ENCODE measurements around the gene COX6B2.
A peak's percentile ranks its signal among the peaks of the same experiment; 100 is the strongest.
"Not testable (repeated sequence)": the region's sequence is repeated elsewhere in the genome, so short reads cannot be mapped to it uniquely, and the experiment has no call there.

COX6B2 gene

DNA sequence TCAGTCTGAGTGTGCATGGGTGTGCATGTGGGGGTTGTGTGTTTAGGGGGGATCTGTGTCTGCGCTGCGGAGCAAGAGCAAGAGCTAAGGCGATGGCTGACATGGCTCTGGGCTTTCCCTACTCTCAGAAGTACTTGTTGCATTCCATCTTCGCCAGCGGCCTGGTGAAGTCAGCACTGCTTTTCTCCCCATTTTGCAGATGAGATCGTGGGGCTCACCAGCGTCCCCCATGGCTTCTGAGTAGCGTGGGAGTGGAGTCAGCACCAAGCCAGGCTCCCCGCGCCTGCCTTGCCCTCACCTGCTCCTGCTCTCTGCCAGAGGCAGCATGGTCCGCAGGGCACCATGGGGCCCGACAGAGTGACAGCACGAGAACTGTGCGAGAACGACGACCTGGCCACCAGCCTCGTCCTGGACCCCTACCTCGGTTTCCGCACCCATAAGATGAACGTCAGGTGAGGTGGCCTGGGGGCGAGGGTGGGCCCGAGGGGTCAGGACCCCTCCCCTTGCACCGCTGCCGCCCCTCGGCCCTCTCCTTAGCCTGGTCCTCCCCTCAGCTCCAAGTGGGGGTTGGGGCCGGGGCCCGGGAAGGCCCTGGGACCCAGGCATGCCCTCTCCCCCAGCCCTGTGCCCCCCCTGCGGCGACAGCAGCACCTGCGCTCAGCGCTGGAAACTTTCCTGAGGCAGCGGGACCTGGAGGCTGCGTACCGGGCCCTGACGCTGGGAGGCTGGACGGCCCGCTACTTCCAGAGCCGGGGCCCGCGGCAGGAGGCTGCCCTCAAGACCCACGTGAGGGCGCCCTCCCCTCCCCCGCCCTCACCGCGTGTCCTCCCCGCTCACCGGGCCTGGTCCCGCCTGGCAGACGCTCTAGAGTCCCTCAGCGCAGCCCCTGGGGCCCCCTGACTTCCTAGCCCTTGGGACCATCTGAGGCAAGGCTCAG lies 12.7 kb downstream of the COX6B2 start:
- DNase-seq (ENCODE audit: low read depth in 2 of 2) = no peak

DNA sequence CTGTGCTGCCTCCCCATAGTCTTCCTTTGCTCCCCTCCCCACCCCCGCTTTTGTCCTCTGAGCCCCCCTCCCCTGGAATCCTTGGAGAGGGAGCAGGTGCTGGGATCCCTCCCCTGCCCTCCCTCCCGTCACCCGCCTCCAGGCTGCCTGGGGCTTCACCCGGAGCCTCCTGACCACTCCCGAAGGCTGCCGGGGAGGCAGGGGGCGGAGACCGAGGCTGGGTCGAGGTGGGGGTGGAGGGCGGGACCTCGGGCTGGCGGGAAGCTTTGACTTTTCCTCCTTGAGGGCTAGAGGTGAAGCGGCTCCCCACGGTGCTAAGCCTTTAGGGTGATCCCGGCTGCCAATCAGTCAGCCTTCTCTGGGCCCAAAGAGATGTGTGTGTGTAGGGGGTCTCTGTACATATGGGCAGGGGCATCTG lies 13.3 kb downstream of the COX6B2 start:
- DNase-seq (ENCODE audit: low read depth in 2 of 2) = peak; percentile 58 to 73

- DNase-seq (ENCODE audit: low read depth in 2 of 2) = peak in 1 of 2 donors; percentile 20
Measured at GRCh38 chr19:55340784-55341147, 13.8 kb downstream of the COX6B2 start.

- no peak for DNase-seq (ENCODE audit: low read depth in 2 of 2)
Measured at GRCh38 chr19:55339889-55340783, 14.4 kb downstream of the COX6B2 start.

GRCh38 chr19:55339105-55339888 lies 15.2 kb downstream of the COX6B2 start, which contains the start of gene KMT5C:
KMT5C (plus strand) TSS chr19:55339876; CDS start chr19:55341937, 2,061 bp downstream.
- peak; percentile 100 for DNase-seq (ENCODE audit: low read depth in 2 of 2)

- no peak for DNase-seq (ENCODE audit: low read depth in 2 of 2)
Measured at GRCh38 chr19:55336101-55336500, 18.4 kb downstream of the COX6B2 start.

GRCh38 chr19:55333870-55334269 lies 20.6 kb downstream of the COX6B2 start:
- DNase-seq (ENCODE audit: low read depth in 2 of 2) = no peak

DNA sequence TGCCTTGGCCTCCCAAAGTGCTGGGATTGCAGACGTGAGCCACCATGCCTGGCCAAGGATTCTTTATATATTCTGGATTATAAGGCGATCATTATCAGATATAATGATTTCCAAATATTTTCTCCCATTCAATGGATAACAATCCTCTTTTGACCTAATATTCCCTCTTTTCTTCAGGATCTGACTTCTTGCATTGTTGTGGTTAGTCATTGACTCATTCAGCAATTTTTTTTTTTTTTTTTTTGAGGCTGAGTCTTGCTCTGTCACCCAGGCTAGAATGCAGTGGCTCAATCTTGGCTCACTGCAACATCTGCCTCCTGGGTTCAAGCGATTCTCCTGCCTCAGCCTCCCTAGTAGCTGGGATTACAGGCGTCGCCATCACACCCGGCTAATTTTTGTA lies 24.7 kb downstream of the COX6B2 start:
- DNase-seq (ENCODE audit: low read depth in 2 of 2) = not testable (repeated sequence)

DNA sequence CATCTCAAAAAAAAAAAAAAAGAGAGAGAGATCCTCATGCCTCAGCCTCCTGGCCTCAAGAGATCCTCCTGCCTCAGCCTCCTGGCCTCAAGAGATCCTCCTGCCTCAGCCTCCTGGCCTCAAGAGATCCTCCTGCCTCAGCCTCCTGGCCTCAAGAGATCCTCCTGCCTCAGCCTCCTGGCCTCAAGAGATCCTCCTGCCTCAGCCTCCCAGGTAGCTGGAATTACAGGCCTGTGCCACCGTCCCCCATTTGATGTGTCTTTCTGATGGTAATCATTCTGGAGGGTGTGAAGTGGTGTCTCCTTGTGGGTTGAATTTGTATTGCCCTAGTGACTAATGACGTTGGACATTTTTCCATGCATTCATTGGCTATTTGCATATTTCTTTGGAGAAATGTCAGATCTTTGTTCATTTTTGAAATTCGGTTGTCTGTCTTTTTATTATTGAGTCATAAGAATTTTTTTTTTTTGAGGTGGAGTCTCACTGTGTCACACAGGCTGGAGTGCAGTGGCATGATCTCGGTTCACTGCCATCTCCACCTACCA lies 25.7 kb downstream of the COX6B2 start:
- DNase-seq (ENCODE audit: low read depth in 2 of 2) = not testable (repeated sequence)

DNA sequence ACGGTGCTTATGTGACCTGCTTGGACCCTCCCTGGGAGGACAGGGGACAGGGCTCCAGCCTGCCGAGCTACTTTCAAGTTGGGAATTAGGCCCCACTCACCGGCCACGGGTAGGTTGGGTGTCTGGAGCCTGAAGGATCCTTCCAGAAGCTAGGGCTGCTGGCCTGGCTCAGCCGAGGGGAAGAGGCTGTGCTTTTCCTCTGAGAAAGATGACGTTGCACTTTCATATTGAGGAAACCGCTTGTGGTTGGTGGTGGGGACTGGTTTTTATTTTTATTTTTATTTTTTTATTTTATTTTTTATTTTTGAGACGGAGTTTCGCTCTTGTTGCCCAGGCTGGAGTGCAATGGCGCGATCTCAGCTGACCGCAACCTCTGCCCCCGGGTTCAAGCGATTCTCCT lies 29.3 kb downstream of the COX6B2 start, which contains the start of gene TMEM150B:
Gene TMEM150B, minus strand, starts transcription at position 170 of the 400 bp plus-strand sequence. CDS start 4,305 bp downstream, outside the sequence.
- no peak for DNase-seq (ENCODE audit: low read depth in 2 of 2)

- DNase-seq (ENCODE audit: low read depth in 2 of 2) = no peak
Measured at GRCh38 chr19:55324662-55325061, 29.9 kb downstream of the COX6B2 start.

GRCh38 chr19:55322204-55322885 lies 32.2 kb downstream of the COX6B2 start:
- DNase-seq (ENCODE audit: low read depth in 2 of 2) = no peak

GRCh38 chr19:55321466-55322137 lies 32.9 kb downstream of the COX6B2 start:
- no peak for DNase-seq (ENCODE audit: low read depth in 2 of 2)

DNA sequence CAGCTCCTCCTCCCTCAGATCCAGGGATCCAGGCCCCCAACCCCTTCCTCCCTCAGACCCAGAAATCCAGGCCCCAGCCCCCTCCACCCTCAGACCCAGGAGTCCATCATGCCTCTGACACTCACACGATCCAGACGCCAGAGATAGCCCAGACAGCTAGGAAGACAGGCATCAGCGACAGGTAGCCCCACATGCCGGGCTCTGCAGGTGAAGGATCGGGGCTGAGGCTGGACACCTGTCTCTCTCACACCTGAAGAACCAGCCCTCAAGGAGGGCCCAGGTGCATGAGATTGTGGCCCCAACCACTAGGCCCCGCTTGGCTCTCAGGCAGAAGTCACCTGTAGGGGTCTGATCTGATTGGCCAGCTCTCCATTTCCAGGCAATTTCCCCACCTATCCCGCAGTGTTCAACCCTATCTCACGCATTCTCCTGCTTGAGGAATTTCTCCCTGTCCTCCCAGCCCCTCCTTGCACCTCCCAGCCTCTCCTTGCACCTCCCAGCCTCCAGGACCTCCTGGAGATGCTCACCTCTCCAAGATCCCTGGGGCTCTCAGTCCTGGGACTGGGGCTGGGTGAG lies 33.6 kb downstream of the COX6B2 start:
- no peak for DNase-seq (ENCODE audit: low read depth in 2 of 2)

DNA sequence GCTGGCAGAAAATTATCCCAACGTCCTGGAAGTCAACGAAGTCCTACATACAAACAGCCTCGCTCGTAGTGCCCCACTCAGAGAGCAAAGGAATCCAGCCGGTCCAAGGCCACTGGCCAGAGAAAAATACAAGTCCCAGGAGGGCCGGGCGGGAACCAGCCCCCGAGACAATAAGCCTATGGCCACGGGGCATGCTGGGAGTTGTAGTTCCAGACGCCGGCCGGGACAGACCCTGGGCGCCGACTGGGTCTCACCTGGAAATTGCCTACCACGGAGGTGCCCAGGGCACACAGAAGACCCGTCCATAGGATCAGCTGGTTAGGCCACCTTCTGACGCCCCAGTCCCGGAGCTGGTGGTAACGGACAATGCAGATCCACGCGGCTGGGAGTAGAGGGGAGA lies 34.7 kb downstream of the COX6B2 start:
- no peak for DNase-seq (ENCODE audit: low read depth in 2 of 2)

DNA sequence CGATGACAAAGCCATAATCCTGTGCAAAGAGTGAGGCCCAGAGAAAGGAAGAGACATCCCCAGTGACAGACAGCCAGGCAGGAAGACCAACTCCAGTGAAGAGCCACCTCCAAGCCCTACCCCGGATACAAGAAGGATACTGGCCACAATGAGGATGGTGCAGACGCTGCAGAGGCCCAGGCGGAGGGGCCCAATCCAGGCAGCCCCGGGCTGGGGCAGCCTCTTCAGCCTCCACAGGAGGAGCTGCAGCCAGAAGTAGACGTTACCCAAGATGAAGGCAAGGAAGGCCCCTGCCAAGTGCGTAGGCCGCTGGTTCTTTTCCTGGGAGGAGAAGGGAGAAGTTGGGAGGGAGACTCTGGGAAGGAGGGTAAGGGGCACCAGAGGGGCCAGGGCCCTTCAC lies 37.9 kb downstream of the COX6B2 start:
- DNase-seq (ENCODE audit: low read depth in 2 of 2) = no peak

- no peak for DNase-seq (ENCODE audit: low read depth in 2 of 2)
Measured at GRCh38 chr19:55315956-55316525, 38.5 kb downstream of the COX6B2 start.

DNA sequence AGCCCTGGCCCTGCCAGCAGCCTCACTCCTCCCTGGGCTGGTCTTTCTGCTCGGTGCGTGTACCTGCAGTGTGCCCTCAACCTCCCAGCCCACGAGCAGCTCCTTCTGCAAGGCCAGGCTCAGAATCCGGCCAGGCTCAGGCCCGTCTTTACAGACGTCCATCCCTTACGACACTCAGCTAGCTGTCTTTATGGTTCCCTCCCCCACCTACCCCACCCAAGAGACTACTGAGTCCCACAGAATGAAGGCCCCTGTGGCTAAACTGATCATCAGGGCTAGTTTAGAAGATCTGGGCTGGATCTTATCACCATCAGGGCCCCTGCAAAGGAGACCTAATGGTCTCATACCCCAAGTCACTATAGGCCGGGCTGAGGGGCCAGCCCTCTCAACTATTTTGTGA lies 40.1 kb downstream of the COX6B2 start:
- no peak for DNase-seq (ENCODE audit: low read depth in 2 of 2)
